ENCODE data around the gene ACKR2. TPM values are rescaled to one million over a fixed set of nuclear protein-coding genes. Genes with fewer than 3 reads are reported as not detected.

ACKR2 gene
- total and polyA plus RNA-seq, 2 donors (not counting 3 experiments of a cell fraction or from before 2014, with no cell fraction given): 0.01 TPM; not detected in 1

DNA sequence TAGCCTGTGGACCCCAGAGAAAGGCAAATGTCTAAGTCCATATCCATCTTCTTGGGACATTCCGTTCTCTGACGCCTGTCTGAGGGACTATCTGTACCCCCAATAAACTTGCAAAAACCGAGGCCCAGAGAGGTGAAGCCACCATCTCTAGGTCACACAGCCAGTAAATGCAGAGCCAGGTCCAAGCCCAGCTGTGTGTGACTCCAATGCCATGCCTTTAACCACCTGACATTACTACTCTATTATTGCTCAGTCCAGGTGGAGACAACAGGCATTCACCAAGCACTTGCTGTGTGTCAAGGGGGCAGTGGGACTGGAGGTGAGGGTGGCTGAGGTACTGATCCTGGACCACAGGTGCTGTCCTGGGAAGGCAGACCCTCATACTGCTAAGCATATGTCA is 41.0 kb downstream of the ACKR2 start:
- ChIA-PET CTCF (interaction anchor here (5.4 kb wide), 1 partner anchor 11 kb away, joined by 27 read pairs; no protein-coding TSS in a partner anchor), POLR2A (no interaction called here)
- no peak for FAIRE-seq
- no peaks in the 10 kb centered on the region for H3K36me3 ChIP-seq (ENCODE audit: control insufficient read depth in 2 of 2, extremely low read depth in 1 of 2, insufficient read depth in 2 of 2, low read length in 2 of 2)
- no peak for DNase-seq (ENCODE audit: low read depth, low spot score)
- no peak overlapping the region for H3K27ac ChIP-seq (ENCODE audit: insufficient read depth, low read depth, low read length)
- intact Hi-C loops (cut with micrococcal nuclease) (no loop called here), dilution Hi-C loops (cut with MboI; ENCODE audit: extremely low pct_ligation_motif_present, low sequenced_read_pairs) (no loop called here)
- H4K20me1 ChIP-seq (replicated peaks; ENCODE audit: control insufficient read depth, extremely low read depth, insufficient read depth, low read length): no peaks in the 10 kb centered on the region
- H3K4me2 ChIP-seq (ENCODE audit: insufficient read depth, low read length): no peak overlapping the region
- no peaks in the 10 kb centered on the region for H3K9me1 ChIP-seq (replicated peaks; ENCODE audit: control insufficient read depth, extremely low read depth, insufficient read depth, low read length)
- H2AFZ ChIP-seq (ENCODE audit: low read depth, low read length): no peak overlapping the region
- H3K79me2 ChIP-seq (ENCODE audit: control insufficient read depth, insufficient read depth, low read length): no peaks in the 10 kb centered on the region
- no peak overlapping the region for H3K9ac ChIP-seq (replicated peaks; ENCODE audit: extremely low read depth, insufficient read depth, low read length)
- BruUV-seq (replicated peaks): no TSS peak
- TF ChIP-seq FOS (IDR thresholded peaks at IDR 0.05; ENCODE audit: borderline replicate concordance, insufficient read depth, low read length) (no peak), MAX (IDR thresholded peaks at IDR 0.05; ENCODE audit: insufficient read depth, insufficient read length) (no peak), POLR2AphosphoS5 (IDR thresholded peaks at IDR 0.05; ENCODE audit: insufficient read depth, low read depth, low read length) (no peak), CTCF (IDR thresholded peaks at IDR 0.05; ENCODE audit: extremely low read depth in 1 of 2, insufficient read depth in 1 of 2, low read depth in 1 of 2, low read length in 2 of 2) (no peak)
- no peak overlapping the region for H3K4me3 ChIP-seq (replicated peaks in 1 of 3; ENCODE audit: insufficient read depth in 1 of 3, low read depth in 1 of 3, low read length in 3 of 3)
- H3K4me1 ChIP-seq (ENCODE audit: control insufficient read depth, extremely low read depth, insufficient read depth, low read length): no peaks in the 10 kb centered on the region
- H3K9me3 ChIP-seq (replicated peaks; ENCODE audit: control insufficient read depth, insufficient read depth, low read length): no peaks in the 10 kb centered on the region
- peaks cover 1 to 17% of the 10 kb centered on the region in 2 experiments for H3K27me3 ChIP-seq (ENCODE audit: control insufficient read depth in 2 of 2, insufficient read depth in 2 of 2, low read length in 2 of 2)

GRCh38 chr3:42851228-42851834 is 42.1 kb downstream of the ACKR2 start:
- Histone ChIP-seq H3K79me2 (ENCODE audit: control insufficient read depth, insufficient read depth, low read length) (no peaks in the 10 kb centered on the region), H3K9ac (replicated peaks; ENCODE audit: extremely low read depth, insufficient read depth, low read length) (no peak overlapping the region), H3K4me2 (ENCODE audit: insufficient read depth, low read length) (no peak overlapping the region), H3K4me1 (ENCODE audit: control insufficient read depth, extremely low read depth, insufficient read depth, low read length) (no peaks in the 10 kb centered on the region), H3K9me3 (replicated peaks; ENCODE audit: control insufficient read depth, insufficient read depth, low read length) (no peaks in the 10 kb centered on the region), H2AFZ (ENCODE audit: low read depth, low read length) (no peak overlapping the region), H3K4me3 (replicated peaks in 1 of 3; ENCODE audit: insufficient read depth in 1 of 3, low read depth in 1 of 3, low read length in 3 of 3) (no peak overlapping the region), H4K20me1 (replicated peaks; ENCODE audit: control insufficient read depth, extremely low read depth, insufficient read depth, low read length) (no peaks in the 10 kb centered on the region), H3K36me3 (ENCODE audit: control insufficient read depth in 2 of 2, extremely low read depth in 1 of 2, insufficient read depth in 2 of 2, low read length in 2 of 2) (no peaks in the 10 kb centered on the region), H3K9me1 (replicated peaks; ENCODE audit: control insufficient read depth, extremely low read depth, insufficient read depth, low read length) (no peaks in the 10 kb centered on the region), H3K27me3 (ENCODE audit: control insufficient read depth in 2 of 2, insufficient read depth in 2 of 2, low read length in 2 of 2) (peaks cover 1 to 13% of the 10 kb centered on the region in 2 experiments), H3K27ac (ENCODE audit: insufficient read depth, low read depth, low read length) (no peak overlapping the region)
- FAIRE-seq: no peak
- TF ChIP-seq MYC (IDR thresholded peaks at IDR 0.05; ENCODE audit: low read depth, low read length) (no peak), CTCF (IDR thresholded peaks at IDR 0.05; ENCODE audit: extremely low read depth in 1 of 2, insufficient read depth in 1 of 2, low read depth in 1 of 2, low read length in 2 of 2) (no peak), FOS (IDR thresholded peaks at IDR 0.05; ENCODE audit: borderline replicate concordance, insufficient read depth, low read length) (no peak), POLR2A (IDR thresholded peaks at IDR 0.05; ENCODE audit: low read depth, low read length) (no peak), EZH2 (IDR thresholded peaks at IDR 0.05; ENCODE audit: borderline replicate concordance, low read depth, low read length, severe bottlenecking) (no peak), POLR2AphosphoS5 (IDR thresholded peaks at IDR 0.05; ENCODE audit: insufficient read depth, low read depth, low read length) (no peak), MAX (IDR thresholded peaks at IDR 0.05; ENCODE audit: insufficient read depth, insufficient read length) (no peak), JUN (IDR thresholded peaks at IDR 0.05; ENCODE audit: borderline replicate concordance, insufficient read depth, insufficient read length, low read depth) (no peak)
- CTCF ChIA-PET: interaction anchor here (1.8 to 5.4 kb wide), 2 partner anchors 12 to 18 kb away, joined by 4 to 27 read pairs; no protein-coding TSS in a partner anchor
- no peak for DNase-seq (ENCODE audit: low read depth, low spot score)
- POLR2A ChIA-PET: no interaction called here
- intact Hi-C loops (cut with micrococcal nuclease): no loop called here
- dilution Hi-C loops (cut with MboI; ENCODE audit: extremely low pct_ligation_motif_present, low sequenced_read_pairs): no loop called here
- BruUV-seq (replicated peaks): no TSS peak

Data from endothelial cell of umbilical vein (primary cell).